ENCODE data around the gene SHC2.

The SHC2 gene

GRCh38 chr19:373391-374182, 87.2 kb downstream of the SHC2 start:
- TF ChIP-seq SP1 (IDR thresholded peaks at IDR 0.05) (no peak), ARNT (IDR thresholded peaks at IDR 0.05) (no peak), HDGF (IDR thresholded peaks at IDR 0.05; ENCODE audit: borderline replicate concordance) (no peak), TARDBP (IDR thresholded peaks at IDR 0.05) (no peak), BHLHE40 (IDR thresholded peaks at IDR 0.05; ENCODE audit: borderline replicate concordance) (no peak), L3MBTL2 (conservative IDR thresholded peaks at IDR 0.05) (no peak), FOXM1 (IDR thresholded peaks at IDR 0.05; ENCODE audit: borderline replicate concordance) (no peak), PKNOX1 (IDR thresholded peaks at IDR 0.05) (no peak), ZNF384 (IDR thresholded peaks at IDR 0.05) (no peak)
- no peak for DNase-seq (ENCODE audit: extremely low spot score)
- ChIA-PET CTCF (no interaction called here), POLR2A (interaction anchor here (0.9 kb wide), 1 partner anchor 115 kb away, joined by 3 read pairs; no protein-coding TSS in a partner anchor)

- TF ChIP-seq FOXM1 (IDR thresholded peaks at IDR 0.05; ENCODE audit: borderline replicate concordance) (no peak), SUZ12 (IDR thresholded peaks at IDR 0.05) (no peak), ARNT (IDR thresholded peaks at IDR 0.05) (no peak), ELF4 (IDR thresholded peaks at IDR 0.05) (no peak), PKNOX1 (IDR thresholded peaks at IDR 0.05) (no peak), L3MBTL2 (conservative IDR thresholded peaks at IDR 0.05) (no peak), NFRKB (IDR thresholded peaks at IDR 0.05) (no peak), LEF1 (IDR thresholded peaks at IDR 0.05; ENCODE audit: borderline replicate concordance) (no peak), TARDBP (IDR thresholded peaks at IDR 0.05) (no peak), SP1 (IDR thresholded peaks at IDR 0.05) (no peak), ZNF384 (IDR thresholded peaks at IDR 0.05) (no peak), BHLHE40 (IDR thresholded peaks at IDR 0.05; ENCODE audit: borderline replicate concordance) (no peak), CTBP1 (IDR thresholded peaks at IDR 0.05; ENCODE audit: borderline replicate concordance) (no peak), FOXA1 (IDR thresholded peaks at IDR 0.05) (no peak), FOXK2 (IDR thresholded peaks at IDR 0.05) (no peak), HDGF (IDR thresholded peaks at IDR 0.05; ENCODE audit: borderline replicate concordance) (no peak)
- ChIA-PET POLR2A (no interaction called here), CTCF (no interaction called here)
- no peak for DNase-seq (ENCODE audit: extremely low spot score)
Measured at GRCh38 chr19:372306-372890, 88.4 kb downstream of the SHC2 start.

GRCh38 chr19:371501-372168, 89.2 kb downstream of the SHC2 start:
- CTCF ChIA-PET, result no interaction called here
- no peak for DNase-seq (ENCODE audit: extremely low spot score)
- no peak for TF ChIP-seq FOXK2 (IDR thresholded peaks at IDR 0.05)
- no peak for TF ChIP-seq ZNF384 (IDR thresholded peaks at IDR 0.05)
- POLR2A ChIA-PET, result no interaction called here

DNA sequence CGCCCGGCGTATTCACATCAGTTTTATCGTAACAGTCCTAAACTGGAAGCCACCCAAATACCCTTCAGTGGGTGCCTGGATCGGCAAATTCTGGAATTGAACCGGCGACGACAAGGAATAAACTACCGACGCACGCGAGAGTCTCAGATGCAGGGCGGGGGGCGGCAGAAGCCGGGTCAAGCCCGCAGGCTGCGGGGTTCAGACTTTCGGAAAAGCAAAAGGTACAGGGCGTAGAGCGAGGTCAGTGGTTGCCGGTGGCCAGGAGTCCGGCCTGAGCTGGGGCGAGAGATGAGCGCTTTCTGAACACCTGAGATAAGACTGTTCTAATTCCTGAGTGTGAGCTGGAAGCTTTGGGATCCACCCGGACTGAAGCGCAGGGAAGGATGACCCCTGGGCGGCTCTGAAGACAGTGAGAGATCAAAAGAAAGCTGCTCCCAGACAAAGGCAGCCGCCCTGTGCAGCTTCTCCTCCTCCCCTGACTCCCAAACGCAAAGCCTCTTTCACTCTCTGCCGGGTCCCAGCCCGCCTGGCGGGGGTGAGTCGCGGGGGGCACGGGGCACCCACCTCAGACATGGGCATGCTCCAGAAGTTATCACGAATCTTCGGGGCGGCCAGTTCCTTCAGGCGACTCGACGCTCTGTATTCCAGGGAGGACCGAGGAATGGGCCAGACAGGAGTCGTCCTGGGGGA, 90.0 kb downstream of the SHC2 start:
- CTCF ChIA-PET, result no interaction called here
- TF ChIP-seq LEF1 (IDR thresholded peaks at IDR 0.05; ENCODE audit: borderline replicate concordance), result no peak
- POLR2A ChIA-PET, result no interaction called here
- no peak for DNase-seq (ENCODE audit: extremely low spot score)

DNA sequence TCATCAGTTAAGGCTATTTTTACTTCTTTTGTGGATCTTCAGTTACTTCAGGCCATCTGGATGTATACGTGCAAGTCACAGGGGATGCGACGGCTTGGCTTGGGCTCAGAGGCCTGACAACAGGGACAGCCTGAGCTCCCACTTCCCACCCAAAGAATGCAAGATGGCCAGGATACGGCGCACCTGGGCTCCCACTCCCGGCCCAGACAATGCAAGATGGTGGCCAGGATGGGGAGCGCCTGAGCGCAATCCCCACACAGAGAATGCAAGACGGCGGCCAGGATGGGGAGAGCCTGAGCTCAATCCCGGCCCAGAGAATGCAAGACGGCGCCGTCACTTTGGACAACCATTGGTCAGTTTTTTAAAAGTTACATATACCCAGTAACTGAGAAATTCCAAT, 91.0 kb downstream of the SHC2 start:
- no peak for TF ChIP-seq L3MBTL2 (conservative IDR thresholded peaks at IDR 0.05)
- TF ChIP-seq FOXM1 (IDR thresholded peaks at IDR 0.05; ENCODE audit: borderline replicate concordance), result no peak
- TF ChIP-seq SP1 (IDR thresholded peaks at IDR 0.05), result no peak
- TF ChIP-seq BHLHE40 (IDR thresholded peaks at IDR 0.05; ENCODE audit: borderline replicate concordance), result no peak
- no peak for TF ChIP-seq CTBP1 (IDR thresholded peaks at IDR 0.05; ENCODE audit: borderline replicate concordance)
- TF ChIP-seq FOXA1 (IDR thresholded peaks at IDR 0.05), result no peak
- TF ChIP-seq FOXK2 (IDR thresholded peaks at IDR 0.05), result no peak
- no peak for TF ChIP-seq ARNT (IDR thresholded peaks at IDR 0.05)
- no peak for TF ChIP-seq LEF1 (IDR thresholded peaks at IDR 0.05; ENCODE audit: borderline replicate concordance)
- TF ChIP-seq HDGF (IDR thresholded peaks at IDR 0.05; ENCODE audit: borderline replicate concordance), result no peak
- no peak for TF ChIP-seq SUZ12 (IDR thresholded peaks at IDR 0.05)
- no peak for TF ChIP-seq ZNF384 (IDR thresholded peaks at IDR 0.05)
- no peak for TF ChIP-seq PKNOX1 (IDR thresholded peaks at IDR 0.05)
- no peak for TF ChIP-seq NFRKB (IDR thresholded peaks at IDR 0.05)
- no peak for TF ChIP-seq TARDBP (IDR thresholded peaks at IDR 0.05)
- TF ChIP-seq ELF4 (IDR thresholded peaks at IDR 0.05), result no peak
- no peak for DNase-seq (ENCODE audit: extremely low spot score)
- ChIA-PET CTCF (no interaction called here), POLR2A (no interaction called here)

DNA sequence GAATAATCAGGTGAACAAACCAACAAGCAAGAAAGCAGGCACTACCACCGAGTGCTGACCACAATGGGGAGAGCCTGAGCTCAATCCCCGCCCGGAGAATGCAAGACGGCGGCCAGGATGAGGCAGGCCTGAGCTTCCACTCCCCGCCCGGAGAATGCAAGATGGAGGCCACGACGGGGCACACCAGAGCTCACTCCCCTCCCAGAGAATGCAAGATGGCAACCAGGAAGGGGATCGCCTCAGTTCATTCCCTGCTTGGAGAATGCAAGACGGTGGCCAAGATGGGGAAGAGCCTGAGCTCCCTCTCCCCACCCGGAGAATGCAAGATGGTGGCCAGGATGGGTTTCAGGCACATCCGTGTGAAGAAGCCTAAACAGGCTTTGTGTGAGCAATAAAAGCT, 91.6 kb downstream of the SHC2 start:
- no peak for DNase-seq (ENCODE audit: extremely low spot score)
- POLR2A ChIA-PET, result no interaction called here
- CTCF ChIA-PET, result no interaction called here
- TF ChIP-seq TARDBP (IDR thresholded peaks at IDR 0.05) (no peak), HDGF (IDR thresholded peaks at IDR 0.05; ENCODE audit: borderline replicate concordance) (no peak), BHLHE40 (IDR thresholded peaks at IDR 0.05; ENCODE audit: borderline replicate concordance) (no peak), FOXA1 (IDR thresholded peaks at IDR 0.05) (no peak), FOXM1 (IDR thresholded peaks at IDR 0.05; ENCODE audit: borderline replicate concordance) (no peak), L3MBTL2 (conservative IDR thresholded peaks at IDR 0.05) (no peak), FOXK2 (IDR thresholded peaks at IDR 0.05) (no peak), PKNOX1 (IDR thresholded peaks at IDR 0.05) (no peak), LEF1 (IDR thresholded peaks at IDR 0.05; ENCODE audit: borderline replicate concordance) (no peak), NFRKB (IDR thresholded peaks at IDR 0.05) (no peak), ELF4 (IDR thresholded peaks at IDR 0.05) (no peak), ZNF384 (IDR thresholded peaks at IDR 0.05) (no peak), CTBP1 (IDR thresholded peaks at IDR 0.05; ENCODE audit: borderline replicate concordance) (no peak), ARNT (IDR thresholded peaks at IDR 0.05) (no peak), SUZ12 (IDR thresholded peaks at IDR 0.05) (no peak), SP1 (IDR thresholded peaks at IDR 0.05) (no peak)
